Left cardiac atrium (tissue), 4 donors: Measurements from ENCODE around the gene NOD1. TPM values are rescaled to one million over a fixed set of nuclear protein-coding genes. Genes with fewer than 3 reads are reported as not detected.
"Not testable (repeated sequence)": the region's sequence is repeated elsewhere in the genome, so short reads cannot be mapped to it uniquely, and the experiment has no call there.

Experiments
- ATAC-seq, 2 donors: fragments of 200-7000 bp; cut with Tn5 transposase; one replicate each; pipeline ENCODE4 v1.9.1; 2020; ENCODE audit warnings: mild to moderate bottlenecking in 2 of 2, moderate library complexity in 2 of 2
- DNase-seq: peaks from one replicate; pipeline ENCODE4 v3.0.0-alpha.2; 2020
- intact Hi-C, 2 donors: fragments of 100-400 bp; cut with DNase I; formaldehyde crosslinking; loops; one replicate each; pipeline versions ENCODE4 v1.14.1 to v1.15.1; 2022 to 2023
- long read RNA-seq: library from polyadenylated mRNA; unstranded; transcript quantifications from one replicate; pipeline ENCODE4 v2.0.0, GENCODE V29; 2021
- total RNA-seq, 2 donors: library from RNA; stranded (reverse); fragmentation: NEBNext Ultra II Directional; extraction: Animal tissue kit (Norgen Biotek cat#: 25700); gene quantifications; one replicate each; pipeline ENCODE4 v1.2.1, GENCODE V29; 2021
- donor health status: DM: no; HTN: yes; CAD: no.
- donor health status: DM: no; HTN: yes; CAD: no; lungs with severe emphysema.
- donor health status: DM: yes; HTN: yes; CAD: no.
- donor health status: Dilated cardiomyopathy.

NOD1 gene, protein sequence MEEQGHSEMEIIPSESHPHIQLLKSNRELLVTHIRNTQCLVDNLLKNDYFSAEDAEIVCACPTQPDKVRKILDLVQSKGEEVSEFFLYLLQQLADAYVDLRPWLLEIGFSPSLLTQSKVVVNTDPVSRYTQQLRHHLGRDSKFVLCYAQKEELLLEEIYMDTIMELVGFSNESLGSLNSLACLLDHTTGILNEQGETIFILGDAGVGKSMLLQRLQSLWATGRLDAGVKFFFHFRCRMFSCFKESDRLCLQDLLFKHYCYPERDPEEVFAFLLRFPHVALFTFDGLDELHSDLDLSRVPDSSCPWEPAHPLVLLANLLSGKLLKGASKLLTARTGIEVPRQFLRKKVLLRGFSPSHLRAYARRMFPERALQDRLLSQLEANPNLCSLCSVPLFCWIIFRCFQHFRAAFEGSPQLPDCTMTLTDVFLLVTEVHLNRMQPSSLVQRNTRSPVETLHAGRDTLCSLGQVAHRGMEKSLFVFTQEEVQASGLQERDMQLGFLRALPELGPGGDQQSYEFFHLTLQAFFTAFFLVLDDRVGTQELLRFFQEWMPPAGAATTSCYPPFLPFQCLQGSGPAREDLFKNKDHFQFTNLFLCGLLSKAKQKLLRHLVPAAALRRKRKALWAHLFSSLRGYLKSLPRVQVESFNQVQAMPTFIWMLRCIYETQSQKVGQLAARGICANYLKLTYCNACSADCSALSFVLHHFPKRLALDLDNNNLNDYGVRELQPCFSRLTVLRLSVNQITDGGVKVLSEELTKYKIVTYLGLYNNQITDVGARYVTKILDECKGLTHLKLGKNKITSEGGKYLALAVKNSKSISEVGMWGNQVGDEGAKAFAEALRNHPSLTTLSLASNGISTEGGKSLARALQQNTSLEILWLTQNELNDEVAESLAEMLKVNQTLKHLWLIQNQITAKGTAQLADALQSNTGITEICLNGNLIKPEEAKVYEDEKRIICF
- 10 to 100 TPM; 10.6 to 18.1 TPM for total RNA-seq
- long read RNA-seq, full-length matches to known transcripts, result 7 of 38 reads
- long read RNA-seq, partial matches to known transcripts, result 9 of 38 reads
- long read RNA-seq, other reads (novel, unspliced or antisense), result 22 of 38 reads

DNA sequence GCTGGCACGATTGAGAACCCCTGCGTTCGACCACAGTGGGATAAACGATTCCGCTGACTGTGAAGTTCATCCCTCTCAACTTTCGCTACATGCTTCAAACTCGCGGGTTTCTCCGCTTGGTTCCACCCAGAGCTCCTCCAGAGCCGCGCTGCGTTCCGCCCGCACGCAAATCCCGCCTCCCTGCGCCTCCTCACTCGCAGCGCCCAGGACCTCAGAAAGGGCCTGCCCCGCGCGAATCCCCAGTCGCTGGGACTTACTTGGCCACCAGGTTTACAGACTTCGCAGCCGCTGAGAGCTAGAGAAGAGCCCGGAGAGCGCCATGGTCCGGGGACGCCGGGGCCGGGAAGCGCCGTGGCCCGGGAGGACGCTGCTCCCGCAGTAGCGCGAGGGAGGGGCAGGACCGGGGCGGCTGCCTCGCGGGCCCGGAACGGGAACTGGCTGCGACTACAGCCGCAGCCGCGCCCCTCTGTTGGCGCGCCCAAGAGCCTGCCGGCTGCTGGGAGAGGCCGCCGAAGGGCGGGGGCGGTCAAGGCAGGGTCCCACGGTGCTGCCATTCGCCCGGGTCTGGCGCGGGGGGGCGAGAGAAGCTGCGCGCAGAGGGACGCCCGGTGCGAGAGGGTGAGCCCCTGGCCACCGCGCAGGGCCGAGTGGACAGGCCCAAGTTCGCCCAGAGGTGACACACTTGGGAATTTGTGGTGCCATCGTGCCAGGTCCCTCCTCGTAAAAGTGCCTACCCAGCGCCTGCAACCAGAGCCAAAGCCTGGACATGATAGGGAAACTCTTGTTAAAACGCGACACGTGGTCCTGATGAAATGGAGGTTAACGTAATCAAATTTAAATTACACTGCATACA lies at the start of gene NOD1:
NOD1 (minus strand) TSS at position 436 of the 853 bp plus-strand sequence. CDS start 21,863 bp downstream, outside the sequence.
- intact Hi-C loops, result loop anchor here in 1 of 2 donors (2.0 kb wide), 1 partner anchor 26 kb away; the partner anchor contains the start of gene GGCT
- peak; percentile 87 for DNase-seq
- ATAC-seq, result peak; percentile 92 to 94

DNA sequence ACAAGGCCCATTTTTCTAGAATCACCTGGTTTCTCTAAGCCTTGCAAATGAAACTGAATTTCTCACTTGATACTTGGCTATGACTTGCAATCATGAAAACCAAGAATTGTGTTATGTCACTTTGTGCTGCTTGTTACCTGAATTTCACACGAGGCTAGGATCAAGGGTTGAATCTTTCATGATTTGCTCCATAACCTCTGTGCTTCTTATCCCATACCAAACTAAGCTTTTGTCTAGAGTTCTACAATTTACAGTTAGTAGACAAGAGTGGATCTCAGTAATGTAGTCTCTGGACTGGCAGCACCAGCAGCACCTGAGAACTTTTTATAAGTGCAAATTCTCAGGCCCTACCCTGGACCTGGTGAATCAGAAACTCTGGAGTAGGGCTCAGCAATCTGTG lies 48.7 kb upstream of the NOD1 start:
- ATAC-seq, DNase-seq, intact Hi-C loops: not testable (repeated sequence)

DNA sequence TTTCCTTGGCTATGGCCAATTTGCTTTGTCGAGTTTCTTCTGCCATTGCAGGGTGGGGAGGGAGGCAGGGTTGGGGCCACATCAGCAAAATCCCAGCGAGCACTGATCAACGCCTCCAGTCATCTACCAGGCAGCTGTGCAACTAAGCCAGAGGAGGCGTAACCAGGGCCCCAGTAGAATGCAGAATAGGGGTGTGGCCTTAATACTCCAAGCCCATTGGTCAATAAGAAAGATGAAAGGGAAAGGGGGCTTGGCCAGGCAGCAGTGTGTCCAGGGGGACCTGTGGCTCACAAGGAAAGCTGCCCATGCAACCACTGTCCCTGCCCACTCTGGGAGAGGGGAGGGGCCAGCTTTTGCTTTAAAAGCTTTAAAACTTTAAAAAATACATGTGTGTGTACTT lies 47.6 kb upstream of the NOD1 start:
- ATAC-seq, result no peak
- intact Hi-C loops, result no loop called here
- DNase-seq, result no peak

DNA sequence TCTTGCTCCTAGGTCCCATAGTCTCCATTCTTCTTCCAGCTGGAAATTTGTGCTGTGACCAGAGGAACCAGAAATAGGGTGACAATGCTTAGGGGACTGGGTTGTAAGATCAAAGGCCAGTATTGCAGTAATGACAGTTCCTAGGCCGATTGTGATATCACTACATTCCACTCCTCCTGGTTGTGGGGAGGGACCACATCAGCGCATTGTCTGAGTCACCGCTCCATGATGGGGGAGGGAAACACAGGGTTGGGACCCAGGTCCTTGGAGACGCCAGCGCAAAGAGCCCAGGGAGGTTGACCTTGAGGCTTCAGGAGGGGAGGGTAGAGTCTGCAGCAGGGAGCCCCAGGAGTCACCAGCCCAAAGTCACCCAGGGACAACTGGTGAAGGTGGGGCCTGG lies 46.8 kb upstream of the NOD1 start:
- DNase-seq (no peak), ATAC-seq (no peak)
- intact Hi-C loops, result no loop called here

DNA sequence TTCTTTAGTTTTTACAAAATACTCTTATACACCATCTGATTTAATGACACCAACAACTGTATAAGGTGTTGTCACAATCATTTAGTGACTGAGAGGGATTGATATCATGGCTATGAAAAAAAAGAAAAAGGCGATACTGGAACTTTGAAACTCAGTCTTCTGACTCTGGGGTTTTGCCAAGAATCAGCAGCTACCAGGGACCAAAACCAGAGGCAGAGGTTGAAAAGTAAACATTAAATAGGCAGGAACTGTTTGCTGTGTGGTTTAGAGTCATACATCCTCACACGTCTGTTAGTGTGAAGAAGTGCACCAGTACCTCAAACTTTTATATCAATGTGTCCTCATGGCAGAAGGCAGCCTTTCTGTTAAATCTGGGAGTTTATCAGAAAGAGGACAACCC lies 46.0 kb upstream of the NOD1 start:
- intact Hi-C loops, result no loop called here
- DNase-seq (no peak), ATAC-seq (no peak)

DNA sequence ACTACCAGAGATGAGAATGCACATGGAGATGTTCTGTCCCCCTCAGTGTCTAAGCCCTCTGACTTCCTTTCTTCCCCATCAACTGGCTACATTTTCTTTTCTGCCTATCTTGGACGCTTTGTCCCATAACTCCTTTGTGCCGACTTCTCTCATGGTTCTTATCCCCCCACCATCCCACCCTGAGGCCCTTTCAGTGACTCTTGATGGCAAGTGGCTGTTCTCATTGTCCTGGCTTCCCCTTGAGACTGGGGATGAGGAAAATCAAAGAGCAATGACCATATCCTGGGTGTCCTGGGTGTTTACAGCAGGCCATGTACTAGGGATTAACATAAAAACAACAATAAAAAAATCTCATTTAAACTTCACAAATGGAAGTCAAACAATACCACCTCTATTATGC lies 44.9 kb upstream of the NOD1 start:
- intact Hi-C loops, result no loop called here
- no peak for ATAC-seq
- no peak for DNase-seq

DNA sequence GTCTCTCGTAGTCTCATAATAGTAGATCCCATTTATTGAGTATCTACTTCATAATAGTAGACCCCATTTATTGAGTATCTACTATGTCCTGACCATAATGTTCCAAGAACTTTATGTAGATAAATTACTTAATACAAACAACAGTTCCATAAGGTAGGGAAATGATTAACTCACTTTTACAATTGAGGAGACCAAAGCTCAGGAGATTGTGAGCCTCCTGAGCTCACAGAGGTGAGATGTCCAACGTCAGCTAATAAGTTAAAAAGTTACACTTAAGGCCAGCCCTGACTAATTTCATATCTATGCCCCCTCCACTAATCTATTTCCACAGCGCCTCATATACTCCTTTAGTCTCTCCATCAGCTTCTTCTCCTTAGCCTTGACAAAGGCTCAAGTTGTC lies 43.6 kb upstream of the NOD1 start:
- no peak for ATAC-seq
- DNase-seq, result no peak
- intact Hi-C loops, result no loop called here

DNA sequence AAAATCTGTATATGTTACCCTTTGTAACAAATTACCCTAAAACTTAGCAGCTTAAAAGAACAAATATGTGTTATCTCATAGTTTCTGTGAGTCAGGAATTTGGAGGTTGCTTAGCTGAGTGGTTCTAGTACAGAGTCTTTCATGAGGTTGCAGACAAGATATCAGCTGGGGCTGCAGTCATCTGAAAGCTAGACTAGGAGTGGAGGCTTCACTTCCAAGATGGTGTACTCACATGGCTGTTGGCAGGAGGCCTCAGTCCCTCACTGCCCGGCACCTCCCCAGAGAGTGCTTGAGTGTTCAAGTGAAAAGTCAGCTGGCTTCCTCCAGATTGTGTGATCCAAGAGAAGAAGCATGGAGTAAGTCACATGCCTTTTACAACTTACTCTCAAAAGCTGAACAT lies 42.9 kb upstream of the NOD1 start:
- intact Hi-C loops, result no loop called here
- peak; percentile 65 for DNase-seq

DNA sequence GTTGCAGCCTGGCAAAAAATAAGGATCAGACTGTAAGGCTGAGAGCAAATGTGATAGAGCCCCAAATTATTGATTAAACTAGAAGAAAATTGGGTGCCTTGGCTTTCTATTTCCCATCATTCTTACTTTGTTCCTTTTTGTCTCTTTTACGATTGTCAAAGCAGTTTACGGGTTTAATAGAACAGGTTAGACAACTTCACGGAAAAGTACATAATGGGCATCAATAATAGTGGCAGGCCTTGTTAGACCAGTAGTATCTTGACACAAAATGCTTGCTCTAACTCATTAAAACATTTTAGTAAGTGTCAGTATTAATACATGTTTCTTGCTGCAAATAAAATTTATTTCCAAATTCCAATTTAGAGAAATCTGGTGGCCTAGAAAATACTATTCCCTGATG lies 40.5 kb upstream of the NOD1 start:
- DNase-seq (no peak), ATAC-seq (no peak)
- intact Hi-C loops, result no loop called here

More for the DNA sequence above, 42.9 kb upstream of the NOD1 start:
- peak; percentile 91 to 96 for ATAC-seq

DNA sequence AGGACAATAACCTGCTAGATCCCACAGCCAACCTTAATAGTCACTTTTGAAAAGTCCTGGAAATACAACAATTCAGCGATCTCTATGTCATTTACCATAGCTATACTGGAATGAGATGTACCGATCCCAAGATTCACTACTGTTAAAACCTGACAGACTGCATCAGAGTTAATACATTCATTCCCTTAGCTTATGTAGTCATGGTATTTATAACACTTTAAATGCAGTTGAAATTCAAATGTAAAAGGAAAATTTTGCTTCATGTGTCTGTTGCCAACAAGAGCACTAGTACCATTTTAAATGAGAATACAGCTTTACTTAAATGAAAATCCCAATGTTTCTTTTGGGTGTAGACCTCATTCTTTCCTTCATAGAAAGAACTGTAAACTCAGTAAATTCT lies 37.2 kb upstream of the NOD1 start:
- no peak for DNase-seq
- intact Hi-C loops, result no loop called here
- ATAC-seq, result no peak

DNA sequence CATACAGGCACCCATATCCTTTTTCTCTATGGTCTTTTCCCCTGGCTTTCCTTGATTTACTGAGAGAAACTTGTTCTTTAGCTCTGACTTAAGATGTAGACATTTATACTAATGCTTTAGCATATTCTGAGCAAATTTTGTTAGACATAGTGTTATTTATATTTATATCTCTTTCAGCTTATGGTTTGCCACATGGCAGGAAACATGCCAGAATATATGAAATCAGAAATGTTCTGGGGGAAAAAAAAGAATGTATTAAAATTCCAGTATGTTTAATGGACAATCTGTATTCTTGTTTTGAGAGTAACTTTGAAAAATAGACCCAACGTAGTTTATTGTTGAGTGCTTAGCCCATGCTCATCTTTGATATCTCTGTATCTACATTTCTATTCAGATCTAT lies 36.2 kb upstream of the NOD1 start:
- intact Hi-C loops, result no loop called here

DNA sequence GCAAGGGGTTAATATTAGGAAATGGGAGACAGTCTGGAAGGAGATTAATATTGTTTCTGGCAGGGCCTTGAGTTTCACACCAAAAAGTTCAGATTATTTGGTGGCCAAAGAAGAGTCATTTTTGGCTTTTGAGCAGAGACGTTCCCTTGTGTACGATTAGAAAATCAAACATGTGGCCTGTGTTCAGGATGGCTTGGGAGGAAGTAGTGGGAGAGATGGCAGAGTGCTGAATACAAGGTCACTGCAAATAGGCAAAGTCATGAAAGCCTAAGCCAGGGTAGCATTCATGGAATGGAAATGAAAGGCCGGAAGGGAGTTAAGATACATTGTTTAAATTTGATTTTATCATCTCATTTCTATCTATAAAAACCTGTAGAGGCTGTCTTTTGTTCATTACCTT lies 35.6 kb upstream of the NOD1 start:
- intact Hi-C loops, result no loop called here
- no peak for DNase-seq
- peak; percentile 18 to 55 for ATAC-seq

More for the DNA sequence above, 36.2 kb upstream of the NOD1 start:
- DNase-seq (no peak), ATAC-seq (no peak)

DNA sequence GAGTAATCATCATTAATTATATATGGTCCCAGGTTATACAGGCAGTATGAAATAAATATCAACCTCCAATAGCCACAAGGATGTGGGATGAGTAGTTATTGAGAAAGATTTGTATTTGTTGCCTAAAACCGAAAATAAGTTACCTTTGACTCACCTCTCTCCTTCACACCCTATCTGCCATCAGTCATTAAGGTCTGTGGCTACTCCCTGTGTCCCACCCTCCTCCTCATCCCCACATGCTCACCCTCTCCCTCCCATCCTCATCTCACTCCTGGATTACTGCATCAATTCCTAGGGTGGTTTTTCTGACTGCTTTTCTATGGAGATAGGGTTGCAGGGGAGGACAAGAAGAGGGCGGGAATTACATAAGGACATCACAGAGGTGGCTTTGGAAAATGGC lies 35.2 kb upstream of the NOD1 start:
- intact Hi-C loops, result no loop called here
- DNase-seq, result no peak
- ATAC-seq, result no peak

DNA sequence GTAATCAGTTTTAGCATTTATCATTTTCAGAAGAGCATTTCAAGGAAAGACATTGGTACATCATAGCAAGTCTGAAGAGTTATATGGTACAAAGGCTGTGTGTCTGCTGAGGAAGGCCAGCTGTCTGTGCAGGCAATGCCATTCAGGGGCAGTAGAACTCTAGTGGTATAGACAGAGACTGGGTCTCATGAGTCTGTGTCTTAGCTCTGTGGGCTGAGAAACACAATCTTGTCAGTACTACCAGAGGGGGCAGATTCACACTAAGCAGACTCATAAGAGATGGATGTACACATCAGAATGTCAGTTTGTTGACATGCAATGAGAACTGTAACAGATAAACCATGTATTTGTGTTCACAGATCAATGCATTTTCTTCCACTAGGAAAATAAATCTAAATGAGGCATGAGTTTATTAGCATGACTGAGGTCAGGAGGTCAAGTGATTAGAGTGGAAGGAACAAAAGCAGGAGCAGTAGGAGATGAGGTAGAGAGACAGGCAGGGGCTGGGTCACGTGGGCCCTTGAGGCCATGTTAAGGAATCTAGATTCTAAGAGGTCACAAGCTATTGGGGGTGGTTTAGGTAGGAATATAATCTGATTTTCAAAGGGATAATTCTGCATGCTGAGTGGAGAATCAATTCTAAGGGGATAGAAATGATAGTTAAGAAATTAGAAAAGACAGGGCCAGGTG lies 33.5 kb upstream of the NOD1 start:
- ATAC-seq (no peak), DNase-seq (no peak)
- intact Hi-C loops, result loop anchor here in 1 of 2 donors (2.0 kb wide), 1 partner anchor 55 kb away; no protein-coding TSS in a partner anchor

DNA sequence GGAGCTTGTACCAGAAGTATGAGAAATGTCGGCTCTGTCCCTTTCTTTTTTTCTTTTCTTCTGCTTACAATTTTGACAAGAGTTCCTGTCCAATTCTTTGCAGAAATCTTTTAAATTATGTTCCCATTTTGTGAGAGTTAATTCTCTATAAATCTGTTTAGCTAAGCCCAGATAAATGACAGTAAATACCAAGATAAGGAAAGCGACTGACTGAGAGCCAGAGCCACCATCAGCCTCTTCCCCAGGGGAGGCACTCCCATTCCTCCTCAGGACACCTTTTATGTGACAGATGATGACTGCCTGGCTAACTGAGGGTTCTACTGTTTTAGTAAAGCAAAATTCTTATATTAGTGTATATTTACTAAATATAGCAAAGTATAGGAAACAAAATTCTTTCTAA lies 32.9 kb upstream of the NOD1 start:
- DNase-seq, result no peak
- intact Hi-C loops, result loop anchor here in 1 of 2 donors (2.0 kb wide), 1 partner anchor 55 kb away; no protein-coding TSS in a partner anchor
- no peak for ATAC-seq

DNA sequence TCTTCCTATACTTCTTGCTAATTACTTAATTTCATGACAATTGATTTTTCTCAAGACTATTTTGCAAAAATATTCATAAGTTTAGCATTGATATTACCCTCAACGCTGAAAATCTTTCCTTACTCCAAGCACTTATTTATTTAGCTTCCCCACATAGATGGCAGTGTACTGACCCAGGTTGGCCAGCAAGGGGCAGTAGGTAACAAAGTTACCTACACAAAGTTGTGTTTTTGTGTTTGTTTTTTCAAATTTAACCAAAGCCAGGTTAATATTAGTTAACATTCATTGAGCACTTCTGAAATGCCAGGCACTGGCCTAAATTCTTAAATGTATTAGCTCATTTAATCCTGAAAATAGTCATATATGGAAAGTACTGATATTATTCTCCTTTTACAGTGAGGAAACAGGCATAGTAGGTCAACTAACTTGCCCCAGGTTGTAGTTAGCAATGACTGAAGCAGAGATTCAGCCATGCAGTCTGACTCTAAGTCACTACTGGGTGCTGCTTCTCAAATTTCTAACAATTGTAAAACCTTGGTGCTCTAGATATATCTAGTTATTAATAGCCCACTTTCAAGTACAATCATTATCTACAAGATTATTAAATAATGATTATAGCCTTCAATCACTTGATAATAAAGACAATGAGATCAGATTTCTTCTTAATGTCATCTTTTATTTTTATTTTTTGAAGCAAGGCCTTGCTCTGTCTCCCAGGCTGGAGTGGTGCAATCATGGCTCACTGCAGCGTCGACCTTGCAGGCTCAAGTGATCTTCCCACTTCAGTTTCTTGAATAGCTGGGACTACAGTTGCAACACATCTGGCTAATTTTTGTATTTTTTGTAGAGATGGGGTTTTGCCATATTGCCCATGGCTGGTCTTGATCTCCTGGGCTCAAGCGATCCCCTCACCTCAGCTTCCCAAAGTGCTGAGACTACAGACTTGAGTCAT lies 31.8 kb upstream of the NOD1 start:
- ATAC-seq, result peak in 1 of 2 donors; percentile 45
- intact Hi-C loops, result loop anchor here in 1 of 2 donors (2.0 kb wide), 1 partner anchor 56 kb away; no protein-coding TSS in a partner anchor
- DNase-seq, result no peak
